ENCODE results near the gene EFNA2.

Gene EFNA2

DNA sequence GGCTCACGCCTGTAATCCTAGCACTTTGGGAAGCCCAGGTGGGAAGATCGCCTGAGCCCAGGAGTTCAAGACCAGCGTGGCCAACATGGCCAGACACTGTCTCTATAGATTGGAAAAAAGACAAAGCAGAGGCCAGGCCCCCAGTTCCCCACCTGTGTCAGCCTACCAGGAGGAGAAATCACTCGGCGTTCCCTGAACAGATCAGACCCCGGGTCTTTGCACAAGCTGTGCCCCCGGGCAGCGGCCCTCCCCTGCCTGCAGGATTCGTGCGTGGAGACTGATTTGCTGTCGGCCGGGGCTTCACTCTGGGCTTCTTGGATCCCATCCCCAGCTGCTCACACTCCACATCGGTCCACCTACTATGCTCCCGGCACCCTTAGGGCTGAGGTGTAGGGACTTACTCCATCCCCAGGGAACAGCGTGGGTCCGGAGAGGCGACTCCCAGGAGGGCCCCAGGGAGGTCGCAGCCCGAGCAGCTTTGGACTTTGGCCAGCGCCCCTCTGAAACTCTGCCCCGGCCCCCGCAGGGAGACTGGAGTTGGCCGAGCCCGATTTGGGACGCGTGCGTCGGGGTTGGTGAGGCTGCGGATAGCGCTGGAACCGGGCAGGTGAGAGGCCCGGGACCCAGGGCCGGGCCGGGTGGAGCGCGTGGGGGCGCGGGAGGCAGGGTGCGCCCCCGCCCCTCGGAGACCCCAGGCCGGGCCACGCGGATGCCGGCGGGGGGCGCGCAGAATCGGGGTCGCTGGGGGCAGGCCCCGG lies 515 bp upstream of the EFNA2 start:
- DNase-seq = no peak

DNA sequence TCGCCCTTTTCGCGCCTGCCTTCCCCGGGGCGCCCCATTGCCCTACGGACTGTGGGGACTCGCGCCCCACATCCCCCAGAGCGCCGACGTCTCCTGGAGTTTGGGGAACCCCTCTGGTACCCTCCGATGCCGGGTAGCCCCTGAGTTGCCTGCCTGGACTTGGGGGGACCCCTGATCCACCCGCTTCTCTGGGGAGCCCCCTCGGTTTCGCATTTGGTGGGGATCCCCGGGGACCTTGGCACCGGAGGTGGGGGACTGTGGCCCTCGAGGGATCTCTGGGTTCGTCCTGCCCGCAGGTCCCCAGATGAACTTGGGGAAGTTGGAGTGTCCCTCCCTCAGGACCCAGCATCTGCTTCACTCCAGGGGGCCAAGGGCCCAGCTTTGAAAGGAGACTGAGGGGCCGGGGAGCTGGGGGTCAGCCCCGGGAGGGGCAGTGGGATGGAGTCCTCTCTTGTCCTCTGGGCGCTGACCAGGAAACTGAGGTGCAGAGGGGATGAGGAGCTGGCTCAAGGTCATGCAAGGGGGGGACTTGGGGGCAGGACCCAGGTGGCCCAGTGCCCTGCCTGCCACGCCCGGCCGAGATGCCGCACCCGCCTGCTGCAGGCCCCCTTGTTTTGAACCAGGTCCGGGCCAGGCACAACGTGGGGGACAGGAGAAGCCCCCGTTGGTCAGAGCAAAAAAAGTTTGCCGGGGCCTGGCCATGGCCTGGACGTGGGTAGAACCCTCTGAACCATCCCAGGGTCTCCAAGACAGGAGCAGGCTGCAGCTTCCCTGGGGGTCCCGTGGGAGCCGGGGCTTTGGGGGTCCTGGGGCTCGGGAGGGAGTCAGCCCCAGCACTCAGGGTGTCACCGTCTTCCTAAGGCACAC lies 1.0 kb downstream of the EFNA2 start:
- no peak for DNase-seq

DNA sequence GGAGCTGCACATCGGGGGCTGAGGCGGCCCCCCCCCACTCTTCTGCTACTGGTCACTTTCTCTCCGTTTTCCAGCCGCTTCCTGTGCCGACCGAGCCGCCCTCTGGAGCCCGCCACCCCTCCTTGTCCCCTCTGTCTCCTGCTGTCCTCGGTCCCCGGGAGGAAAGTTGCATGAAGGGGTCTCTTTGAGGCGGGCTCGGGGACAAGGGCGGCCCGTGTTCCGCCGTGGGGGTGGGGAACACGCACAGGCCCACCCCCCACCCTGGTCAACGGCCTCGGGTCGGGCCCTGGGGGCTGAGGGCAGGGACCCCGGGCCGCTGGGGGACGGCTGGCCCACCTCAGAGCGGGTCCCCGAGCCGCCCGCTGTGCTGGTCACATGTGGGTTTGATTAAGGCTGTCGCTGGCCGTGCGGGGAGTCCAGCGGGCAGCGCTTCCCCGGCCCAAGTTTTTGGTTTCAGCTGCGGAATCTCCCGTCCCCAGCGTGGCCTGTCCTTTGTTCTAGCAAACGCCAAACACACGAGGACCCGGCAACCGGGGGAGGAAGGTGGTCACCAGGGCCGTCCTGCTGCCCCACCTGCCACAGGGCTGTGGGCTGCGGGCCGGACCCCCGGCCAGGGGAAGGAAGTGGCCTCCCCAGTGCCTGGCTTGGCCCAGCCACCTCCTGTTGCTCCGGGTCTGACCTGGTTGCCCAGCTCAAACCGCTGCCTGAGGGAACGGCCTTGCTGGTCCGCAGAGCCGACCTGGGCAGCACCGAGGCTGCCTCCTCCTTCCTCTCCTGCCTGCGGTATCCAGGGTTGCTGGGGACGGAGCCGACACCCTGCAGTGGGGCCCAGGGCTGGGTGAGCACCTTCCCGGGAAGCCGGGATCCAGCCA lies 1.9 kb downstream of the EFNA2 start:
- DNase-seq = no peak

GRCh38 chr19:1288226-1288612 lies 2.5 kb downstream of the EFNA2 start:
- DNase-seq = no peak

GRCh38 chr19:1288833-1289685 lies 3.4 kb downstream of the EFNA2 start:
- DNase-seq = no peak

DNA sequence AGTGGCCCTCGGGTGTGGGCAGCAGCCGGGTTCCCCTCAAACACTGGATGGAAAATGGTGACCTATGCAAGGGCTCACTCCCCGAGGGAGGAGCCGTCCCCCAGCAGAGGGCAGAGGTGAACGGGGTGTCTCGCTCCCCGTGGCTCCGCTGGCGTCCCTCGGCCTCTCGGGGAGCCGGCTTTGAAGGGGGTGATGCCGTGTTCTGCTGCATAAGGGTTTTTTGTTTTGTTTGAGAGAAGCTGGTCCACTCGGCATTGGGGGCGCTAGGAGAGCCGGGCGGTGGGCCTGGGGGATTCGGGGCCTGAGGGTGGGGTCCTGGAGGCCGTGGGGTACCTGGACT lies 4.0 kb downstream of the EFNA2 start:
- DNase-seq = no peak

DNA sequence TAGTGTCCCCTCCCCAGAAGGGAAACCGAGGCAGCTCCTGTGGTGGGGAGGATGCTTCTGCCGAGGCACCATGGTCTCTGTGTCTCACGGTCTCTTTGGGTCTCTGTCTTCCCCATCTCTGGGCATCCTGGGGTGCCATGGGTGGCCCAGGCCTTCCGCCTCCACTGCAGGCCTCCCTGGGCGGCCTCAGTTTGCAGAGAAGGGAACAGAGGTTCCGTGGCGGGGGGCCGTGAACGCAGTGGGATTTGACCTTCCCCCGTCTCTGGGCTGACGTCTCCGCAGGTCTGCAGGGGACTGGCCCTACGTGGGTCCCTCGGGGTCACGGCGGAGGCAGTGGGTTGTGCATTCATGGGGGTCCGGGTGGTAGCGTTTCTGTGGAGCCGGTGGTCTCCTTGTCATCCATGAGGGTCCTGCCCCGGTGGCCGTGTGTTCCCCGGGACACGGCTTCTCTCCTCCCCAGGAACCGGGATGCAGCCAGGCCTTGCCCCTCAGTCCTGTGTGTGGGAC lies 4.6 kb downstream of the EFNA2 start:
- no peak for DNase-seq

- DNase-seq = no peak
These were observed 5.3 kb downstream of the EFNA2 start for GRCh38 chr19:1290703-1291651.

- no peak for DNase-seq
These were observed 6.2 kb downstream of the EFNA2 start for GRCh38 chr19:1291761-1292418.

GRCh38 chr19:1292419-1293151 lies 6.9 kb downstream of the EFNA2 start:
- DNase-seq = no peak

- DNase-seq = no peak
These were observed 8.3 kb downstream of the EFNA2 start for GRCh38 chr19:1293782-1294604.

DNA sequence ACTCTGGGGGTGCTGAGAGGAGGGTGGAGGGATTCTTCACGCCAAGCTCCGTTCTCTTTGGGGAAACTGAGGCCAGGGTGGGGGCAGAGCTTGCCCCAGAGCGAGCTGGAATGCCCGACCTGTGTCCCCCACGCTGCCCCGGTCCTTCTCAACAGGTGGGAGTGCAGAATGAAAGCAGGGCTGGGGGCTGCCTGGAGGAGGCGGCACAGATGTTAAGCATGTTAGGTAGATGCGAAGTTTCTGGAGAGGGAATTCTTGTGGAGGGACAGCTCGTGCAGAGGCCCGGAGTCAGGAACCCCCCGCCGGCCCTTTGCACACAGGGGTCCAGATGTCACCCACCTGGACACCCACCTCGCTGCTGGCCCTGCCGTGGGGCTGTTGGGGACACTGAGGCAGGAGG lies 9.0 kb downstream of the EFNA2 start:
- no peak for DNase-seq

DNA sequence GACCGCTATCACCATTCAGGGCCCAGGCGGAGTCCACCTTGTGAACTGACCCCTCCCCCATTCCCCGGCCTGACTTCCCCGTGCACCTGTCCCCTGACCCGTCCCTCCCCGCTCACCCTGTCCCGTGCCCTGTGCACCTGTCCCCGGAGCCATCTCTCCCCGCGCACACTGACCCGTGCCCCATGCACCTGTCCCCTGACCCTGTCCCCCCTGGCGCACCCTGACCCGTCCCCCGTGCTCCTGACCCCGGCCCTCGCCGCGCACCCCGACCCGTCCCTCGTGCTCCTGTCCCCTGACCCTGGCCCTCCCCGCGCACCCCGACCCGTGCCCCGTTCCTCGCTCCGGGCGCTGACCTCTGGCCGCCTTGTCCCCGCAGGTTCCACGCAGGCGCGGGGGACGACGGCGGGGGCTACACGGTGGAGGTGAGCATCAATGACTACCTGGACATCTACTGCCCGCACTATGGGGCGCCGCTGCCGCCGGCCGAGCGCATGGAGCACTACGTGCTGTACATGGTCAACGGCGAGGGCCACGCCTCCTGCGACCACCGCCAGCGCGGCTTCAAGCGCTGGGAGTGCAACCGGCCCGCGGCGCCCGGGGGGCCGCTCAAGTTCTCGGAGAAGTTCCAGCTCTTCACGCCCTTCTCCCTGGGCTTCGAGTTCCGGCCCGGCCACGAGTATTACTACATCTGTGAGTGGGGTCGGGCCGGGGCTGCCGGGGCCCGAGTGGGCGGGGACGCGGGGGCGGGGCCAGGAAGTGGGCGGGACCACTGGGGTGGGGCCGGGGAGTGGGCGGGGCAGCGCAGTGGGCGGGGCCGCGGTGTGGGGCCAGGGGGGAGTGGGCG lies 9.7 kb downstream of the EFNA2 start:
- DNase-seq = no peak

GRCh38 chr19:1296078-1296477 lies 10.4 kb downstream of the EFNA2 start:
- DNase-seq = no peak

- DNase-seq = no peak
These were observed 11.1 kb downstream of the EFNA2 start for GRCh38 chr19:1296575-1297271.

DNA sequence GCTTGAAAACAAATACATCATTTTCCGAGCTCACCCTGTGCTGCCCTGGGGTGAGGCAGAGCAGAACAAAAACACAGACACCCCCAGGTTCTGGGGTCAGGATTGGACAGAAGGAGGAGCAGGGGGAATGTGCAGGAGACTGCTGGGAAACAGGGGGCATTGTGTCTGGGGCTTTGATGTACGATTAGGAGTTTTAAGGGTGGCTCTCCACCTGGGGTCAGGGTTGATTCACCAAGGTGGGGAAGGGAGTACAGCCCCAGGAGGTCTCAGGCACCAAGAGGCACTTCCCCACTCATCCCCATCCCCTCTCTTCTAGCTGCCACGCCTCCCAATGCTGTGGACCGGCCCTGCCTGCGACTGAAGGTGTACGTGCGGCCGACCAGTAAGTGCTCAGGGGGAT lies 12.6 kb downstream of the EFNA2 start:
- no peak for DNase-seq

DNA sequence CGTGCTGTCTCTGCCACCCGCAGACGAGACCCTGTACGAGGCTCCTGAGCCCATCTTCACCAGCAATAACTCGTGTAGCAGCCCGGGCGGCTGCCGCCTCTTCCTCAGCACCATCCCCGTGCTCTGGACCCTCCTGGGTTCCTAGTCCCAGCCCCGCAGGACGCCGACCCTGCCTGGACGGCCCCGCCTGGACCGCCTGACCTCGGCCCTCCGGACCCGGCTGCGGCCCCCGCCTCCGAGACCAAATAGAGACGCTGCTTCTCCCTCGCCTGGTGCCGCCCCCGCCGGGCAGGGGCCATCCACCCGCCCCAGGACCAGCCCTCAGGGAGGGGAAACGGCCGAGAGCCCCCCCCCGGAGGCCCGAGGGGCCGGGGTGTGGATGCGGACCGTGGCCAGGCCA lies 14.1 kb downstream of the EFNA2 start:
- DNase-seq = no peak

Measured in NCI-H1048 (cell line).